Measurements from ENCODE around the gene RNU5D-1. TPM values are rescaled to one million over a fixed set of nuclear protein-coding genes. Genes with fewer than 3 reads are reported as not detected.

Gene RNU5D-1
- total RNA-seq, 1 donor from 2014 or later: not detected

GRCh38 chr1:44696789-44697345 lies 34.1 kb downstream of the RNU5D-1 start:
- TF ChIP-seq, protein P1, sequence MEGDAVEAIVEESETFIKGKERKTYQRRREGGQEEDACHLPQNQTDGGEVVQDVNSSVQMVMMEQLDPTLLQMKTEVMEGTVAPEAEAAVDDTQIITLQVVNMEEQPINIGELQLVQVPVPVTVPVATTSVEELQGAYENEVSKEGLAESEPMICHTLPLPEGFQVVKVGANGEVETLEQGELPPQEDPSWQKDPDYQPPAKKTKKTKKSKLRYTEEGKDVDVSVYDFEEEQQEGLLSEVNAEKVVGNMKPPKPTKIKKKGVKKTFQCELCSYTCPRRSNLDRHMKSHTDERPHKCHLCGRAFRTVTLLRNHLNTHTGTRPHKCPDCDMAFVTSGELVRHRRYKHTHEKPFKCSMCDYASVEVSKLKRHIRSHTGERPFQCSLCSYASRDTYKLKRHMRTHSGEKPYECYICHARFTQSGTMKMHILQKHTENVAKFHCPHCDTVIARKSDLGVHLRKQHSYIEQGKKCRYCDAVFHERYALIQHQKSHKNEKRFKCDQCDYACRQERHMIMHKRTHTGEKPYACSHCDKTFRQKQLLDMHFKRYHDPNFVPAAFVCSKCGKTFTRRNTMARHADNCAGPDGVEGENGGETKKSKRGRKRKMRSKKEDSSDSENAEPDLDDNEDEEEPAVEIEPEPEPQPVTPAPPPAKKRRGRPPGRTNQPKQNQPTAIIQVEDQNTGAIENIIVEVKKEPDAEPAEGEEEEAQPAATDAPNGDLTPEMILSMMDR (IDR thresholded peaks at IDR 0.05; ENCODE audit: borderline replicate concordance): no peak
- no peaks in the 10 kb centered on the region for H3K27me3 ChIP-seq (ENCODE audit: low read depth)
- no peaks in the 10 kb centered on the region for H3K36me3 ChIP-seq
- DNase-seq: peak; percentile 22
- no peaks in the 10 kb centered on the region for H3K4me1 ChIP-seq
- H3K4me3 ChIP-seq: no peak overlapping the region
- H3K27ac ChIP-seq (replicated peaks): no peak overlapping the region
- H3K9me3 ChIP-seq (replicated peaks): no peaks in the 10 kb centered on the region
- intact Hi-C loops (cut with micrococcal nuclease): no loop called here

DNA sequence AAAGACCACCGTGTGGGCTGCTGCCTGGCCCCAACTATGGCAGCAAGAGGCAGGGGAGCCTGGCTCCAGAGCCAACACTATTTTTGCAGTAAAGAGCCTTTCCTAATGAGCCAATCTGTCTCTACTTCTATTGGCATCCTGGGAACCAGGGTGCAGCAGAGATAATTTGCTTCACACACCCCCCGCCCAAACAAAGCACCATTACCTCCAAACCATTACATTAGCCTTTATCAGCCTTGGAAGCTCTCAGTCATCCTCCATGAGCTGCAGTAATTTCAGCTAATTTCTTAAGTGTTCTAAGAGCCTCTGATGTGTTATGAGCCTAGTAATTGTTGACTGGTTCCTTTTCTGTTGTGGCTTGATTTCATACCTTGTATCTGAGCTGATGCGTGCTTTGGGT lies 34.9 kb downstream of the RNU5D-1 start:
- Histone ChIP-seq H3K27me3 (ENCODE audit: low read depth) (no peaks in the 10 kb centered on the region), H3K4me3 (no peak overlapping the region), H3K4me1 (no peaks in the 10 kb centered on the region), H3K36me3 (no peaks in the 10 kb centered on the region), H3K9me3 (replicated peaks) (no peaks in the 10 kb centered on the region), H3K27ac (replicated peaks) (no peak overlapping the region)
- TF ChIP-seq, protein P1 (IDR thresholded peaks at IDR 0.05; ENCODE audit: borderline replicate concordance): no peak
- no peak for DNase-seq
- intact Hi-C loops (cut with micrococcal nuclease): no loop called here

GRCh38 chr1:44695671-44696070 lies 35.3 kb downstream of the RNU5D-1 start:
- H3K27ac ChIP-seq (replicated peaks): no peak overlapping the region
- no peaks in the 10 kb centered on the region for H3K4me1 ChIP-seq
- TF ChIP-seq, protein P1 (IDR thresholded peaks at IDR 0.05; ENCODE audit: borderline replicate concordance): no peak
- H3K36me3 ChIP-seq: no peaks in the 10 kb centered on the region
- no peaks in the 10 kb centered on the region for H3K9me3 ChIP-seq (replicated peaks)
- H3K27me3 ChIP-seq (ENCODE audit: low read depth): no peaks in the 10 kb centered on the region
- H3K4me3 ChIP-seq: no peak overlapping the region
- DNase-seq: no peak
- intact Hi-C loops (cut with micrococcal nuclease): no loop called here

- no peaks in the 10 kb centered on the region for H3K36me3 ChIP-seq
- H3K4me1 ChIP-seq: no peaks in the 10 kb centered on the region
- peaks cover 4% of the 10 kb centered on the region for H3K27me3 ChIP-seq (ENCODE audit: low read depth)
- H3K27ac ChIP-seq (replicated peaks): no peak overlapping the region
- TF ChIP-seq, protein P1 (IDR thresholded peaks at IDR 0.05; ENCODE audit: borderline replicate concordance): no peak
- H3K4me3 ChIP-seq: no peak overlapping the region
- DNase-seq: no peak
- no peaks in the 10 kb centered on the region for H3K9me3 ChIP-seq (replicated peaks)
- intact Hi-C loops (cut with micrococcal nuclease): no loop called here
Measured at GRCh38 chr1:44694863-44695478, 36.0 kb downstream of the RNU5D-1 start.

DNA sequence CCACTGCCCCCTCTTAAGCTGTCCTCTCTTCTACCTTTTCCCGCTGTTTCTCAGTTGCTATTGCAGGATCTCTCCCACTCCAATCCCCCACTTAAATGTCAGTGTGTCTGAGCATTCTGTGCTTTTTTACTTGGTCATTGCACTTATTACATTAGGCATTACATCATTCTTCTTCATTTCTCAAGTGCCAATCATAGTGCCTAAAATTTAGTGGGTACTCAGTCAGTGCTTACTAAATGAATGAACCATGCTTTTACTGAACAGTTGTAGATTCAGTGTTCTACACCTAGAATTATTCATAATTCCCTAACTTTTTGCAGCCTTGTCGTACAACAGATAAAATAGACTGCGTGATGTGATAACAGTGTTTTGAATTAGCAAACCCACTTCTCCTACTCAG lies 37.1 kb downstream of the RNU5D-1 start:
- Histone ChIP-seq H3K27ac (replicated peaks) (no peak overlapping the region), H3K4me3 (no peak overlapping the region), H3K4me1 (no peaks in the 10 kb centered on the region), H3K27me3 (ENCODE audit: low read depth) (peaks cover 6% of the 10 kb centered on the region), H3K9me3 (replicated peaks) (no peaks in the 10 kb centered on the region), H3K36me3 (no peaks in the 10 kb centered on the region)
- DNase-seq: no peak
- intact Hi-C loops (cut with micrococcal nuclease): no loop called here
- TF ChIP-seq, protein P1 (IDR thresholded peaks at IDR 0.05; ENCODE audit: borderline replicate concordance): no peak
